ENCODE data around the gene SLC51A.

The SLC51A gene

GRCh38 chr3:196210673-196211556 lies 5.4 kb upstream of the SLC51A start, which contains the start of gene ZDHHC19:
Gene ZDHHC19, minus strand, starts transcription at chr3:196211400. Its CDS starts 85 bp downstream, at chr3:196211315.
- TF ChIP-seq CTCF (conservative IDR thresholded peaks at IDR 0.05; ENCODE audit: low read length), result no peak
- H3K4me3 ChIP-seq (ENCODE audit: low read length), result no peak within 1 kb of the TSS
- no peak for DNase-seq (ENCODE audit: low read depth)

GRCh38 chr3:196214783-196215441 lies 1.4 kb upstream of the SLC51A start:
- DNase-seq (ENCODE audit: low read depth), result no peak
- no peak overlapping the region for H3K4me3 ChIP-seq (ENCODE audit: low read length)
- no peak for TF ChIP-seq CTCF (conservative IDR thresholded peaks at IDR 0.05; ENCODE audit: low read length)

- H3K4me3 ChIP-seq (ENCODE audit: low read length), result no peak overlapping the region
- no peak for TF ChIP-seq CTCF (conservative IDR thresholded peaks at IDR 0.05; ENCODE audit: low read length)
- DNase-seq (ENCODE audit: low read depth), result no peak
Observed at GRCh38 chr3:196215493-196216020, 777 bp upstream of the SLC51A start.

GRCh38 chr3:196216681-196217211 lies 412 bp downstream of the SLC51A start:
- no peak overlapping the region for H3K4me3 ChIP-seq (ENCODE audit: low read length)
- TF ChIP-seq CTCF (conservative IDR thresholded peaks at IDR 0.05; ENCODE audit: low read length), result no peak
- no peak for DNase-seq (ENCODE audit: low read depth)

- H3K4me3 ChIP-seq (ENCODE audit: low read length), result no peak overlapping the region
- no peak for DNase-seq (ENCODE audit: low read depth)
- no peak for TF ChIP-seq CTCF (conservative IDR thresholded peaks at IDR 0.05; ENCODE audit: low read length)
Observed at GRCh38 chr3:196217307-196218154, 1.2 kb downstream of the SLC51A start.

- H3K4me3 ChIP-seq (ENCODE audit: low read length), result no peak overlapping the region
- no peak for DNase-seq (ENCODE audit: low read depth)
- no peak for TF ChIP-seq CTCF (conservative IDR thresholded peaks at IDR 0.05; ENCODE audit: low read length)
Observed at GRCh38 chr3:196218155-196218712, 1.9 kb downstream of the SLC51A start.

Data from AG10803 (cell line).